ENCODE measurements around the gene NTHL1. TPM values are rescaled to one million over a fixed set of nuclear protein-coding genes. Genes with fewer than 3 reads are reported as not detected.

NTHL1 gene
- total RNA-seq (2021) (90.5 to 93.4 TPM (median 93.3 TPM) in 3 replicates), Bru-seq, nascent RNA (percentile 47 among the genes with signal in this experiment)
- long read RNA-seq, experiment 1, transcript NTHL1-201 (6 exons, 1,067 nt): major isoform, 115 of 141 reads
- long read RNA-seq, experiment 1, partial matches to known transcripts: 9 of 141 reads
- long read RNA-seq, experiment 1, other reads (novel, unspliced or antisense): 15 of 141 reads
- long read RNA-seq, experiment 2, transcript NTHL1-201 (6 exons, 1,067 nt): major isoform, 62 of 104 reads
- long read RNA-seq, experiment 2, transcript NTHL1-206 (4 exons, 691 nt): minor isoform, 5 of 104 reads
- long read RNA-seq, experiment 2, partial matches to known transcripts: 10 of 104 reads
- long read RNA-seq, experiment 2, other reads (novel, unspliced or antisense): 19 of 104 reads
- long read RNA-seq, experiment 3, transcript NTHL1-201 (6 exons, 1,067 nt): major isoform, 486 of 559 reads
- long read RNA-seq, experiment 3, partial matches to known transcripts: 4 of 559 reads
- long read RNA-seq, experiment 3, other reads (novel, unspliced or antisense): 67 of 559 reads

DNA sequence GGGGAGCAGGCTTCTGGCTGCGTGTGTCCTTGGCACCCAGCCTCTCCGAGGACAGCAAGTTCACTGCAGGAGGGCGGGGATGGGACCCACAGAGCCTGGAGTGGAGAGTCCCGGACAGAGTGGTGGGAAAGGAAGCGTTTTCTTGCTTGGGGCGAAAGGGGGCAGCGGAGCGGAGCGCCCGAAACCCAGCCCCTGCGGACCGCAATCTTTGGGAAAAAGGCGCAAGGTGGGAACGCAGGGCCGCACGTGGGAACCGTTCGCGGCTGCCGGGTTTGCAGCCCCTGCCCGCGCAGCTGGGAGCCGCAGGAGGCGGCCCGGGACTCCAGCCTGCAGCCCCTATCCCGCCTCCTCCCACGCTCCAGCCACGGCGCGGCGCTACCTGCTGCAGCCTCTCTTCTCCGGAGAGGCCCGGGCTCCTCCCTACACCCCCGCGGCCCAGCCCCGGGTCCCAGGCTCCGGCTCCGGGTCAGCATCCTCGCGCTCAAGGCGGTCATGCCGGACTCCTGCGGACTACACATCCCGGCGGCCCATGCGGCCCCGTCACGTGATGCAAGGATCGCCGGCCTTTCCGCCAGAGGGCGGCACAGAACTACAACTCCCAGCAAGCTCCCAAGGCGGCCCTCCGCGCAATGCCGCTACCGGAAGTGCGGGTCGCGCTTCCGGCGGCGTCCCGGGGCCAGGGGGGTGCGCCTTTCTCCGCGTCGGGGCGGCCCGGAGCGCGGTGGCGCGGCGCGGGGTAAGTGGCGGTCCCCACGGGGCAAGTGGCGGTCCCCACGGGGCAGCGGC is at the start of gene NTHL1, which contains the start of gene TSC2:
TSS of gene NTHL1 (minus strand) at position 505 of the 786 bp plus-strand sequence. CDS start at position 494, 11 bp downstream.
TSS of gene TSC2 (plus strand) at position 656 of the 786 bp plus-strand sequence. CDS start 631 bp downstream, outside the sequence.
- POLR2A ChIA-PET: interaction anchor here (0.8 to 1.4 kb wide), 6 partner anchors 43 to 163 kb away, joined by 3 to 5 read pairs (median 4); partner anchors contain the start of genes BRICD5, TBL3 and TRAF7
- no peak for TF ChIP-seq ZNF396 (CRISPR knock-in tag; IDR thresholded peaks at IDR 0.05; ENCODE audit: borderline replicate concordance)
- no peak for TF ChIP-seq CREM (CRISPR knock-in tag; IDR thresholded peaks at IDR 0.05)
- no peak for TF ChIP-seq JUN (CRISPR knock-in tag; IDR thresholded peaks at IDR 0.05)
- TF ChIP-seq GRHL2 (CRISPR knock-in tag; IDR thresholded peaks at IDR 0.05; ENCODE audit: insufficient replicate concordance, severe bottlenecking): no peak
- no peak for TF ChIP-seq TCF7 (CRISPR knock-in tag; IDR thresholded peaks at IDR 0.05; ENCODE audit: low read depth)
- TF ChIP-seq KAT7 (CRISPR knock-in tag; IDR thresholded peaks at IDR 0.05; ENCODE audit: borderline replicate concordance): no peak
- TF ChIP-seq, protein P1, sequence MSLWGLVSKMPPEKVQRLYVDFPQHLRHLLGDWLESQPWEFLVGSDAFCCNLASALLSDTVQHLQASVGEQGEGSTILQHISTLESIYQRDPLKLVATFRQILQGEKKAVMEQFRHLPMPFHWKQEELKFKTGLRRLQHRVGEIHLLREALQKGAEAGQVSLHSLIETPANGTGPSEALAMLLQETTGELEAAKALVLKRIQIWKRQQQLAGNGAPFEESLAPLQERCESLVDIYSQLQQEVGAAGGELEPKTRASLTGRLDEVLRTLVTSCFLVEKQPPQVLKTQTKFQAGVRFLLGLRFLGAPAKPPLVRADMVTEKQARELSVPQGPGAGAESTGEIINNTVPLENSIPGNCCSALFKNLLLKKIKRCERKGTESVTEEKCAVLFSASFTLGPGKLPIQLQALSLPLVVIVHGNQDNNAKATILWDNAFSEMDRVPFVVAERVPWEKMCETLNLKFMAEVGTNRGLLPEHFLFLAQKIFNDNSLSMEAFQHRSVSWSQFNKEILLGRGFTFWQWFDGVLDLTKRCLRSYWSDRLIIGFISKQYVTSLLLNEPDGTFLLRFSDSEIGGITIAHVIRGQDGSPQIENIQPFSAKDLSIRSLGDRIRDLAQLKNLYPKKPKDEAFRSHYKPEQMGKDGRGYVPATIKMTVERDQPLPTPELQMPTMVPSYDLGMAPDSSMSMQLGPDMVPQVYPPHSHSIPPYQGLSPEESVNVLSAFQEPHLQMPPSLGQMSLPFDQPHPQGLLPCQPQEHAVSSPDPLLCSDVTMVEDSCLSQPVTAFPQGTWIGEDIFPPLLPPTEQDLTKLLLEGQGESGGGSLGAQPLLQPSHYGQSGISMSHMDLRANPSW (CRISPR knock-in tag; conservative IDR thresholded peaks at IDR 0.05; ENCODE audit: low read depth): no peak
- TF ChIP-seq ZNF423 (CRISPR knock-in tag; IDR thresholded peaks at IDR 0.05): no peak
- TF ChIP-seq, protein P2, sequence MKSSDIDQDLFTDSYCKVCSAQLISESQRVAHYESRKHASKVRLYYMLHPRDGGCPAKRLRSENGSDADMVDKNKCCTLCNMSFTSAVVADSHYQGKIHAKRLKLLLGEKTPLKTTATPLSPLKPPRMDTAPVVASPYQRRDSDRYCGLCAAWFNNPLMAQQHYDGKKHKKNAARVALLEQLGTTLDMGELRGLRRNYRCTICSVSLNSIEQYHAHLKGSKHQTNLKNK (CRISPR knock-in tag; IDR thresholded peaks at IDR 0.05): no peak
- peak; percentile 95 for TF ChIP-seq GABPB1 (CRISPR knock-in tag; IDR thresholded peaks at IDR 0.05)
- no peak for TF ChIP-seq SMAD3 (CRISPR knock-in tag; IDR thresholded peaks at IDR 0.05; ENCODE audit: borderline replicate concordance)
- TF ChIP-seq TEAD1 (CRISPR knock-in tag; IDR thresholded peaks at IDR 0.05): no peak; the same call in none of the 2 replicates
- TF ChIP-seq HMGA2 (CRISPR knock-in tag; IDR thresholded peaks at IDR 0.05): no peak
- TF ChIP-seq, protein P3, sequence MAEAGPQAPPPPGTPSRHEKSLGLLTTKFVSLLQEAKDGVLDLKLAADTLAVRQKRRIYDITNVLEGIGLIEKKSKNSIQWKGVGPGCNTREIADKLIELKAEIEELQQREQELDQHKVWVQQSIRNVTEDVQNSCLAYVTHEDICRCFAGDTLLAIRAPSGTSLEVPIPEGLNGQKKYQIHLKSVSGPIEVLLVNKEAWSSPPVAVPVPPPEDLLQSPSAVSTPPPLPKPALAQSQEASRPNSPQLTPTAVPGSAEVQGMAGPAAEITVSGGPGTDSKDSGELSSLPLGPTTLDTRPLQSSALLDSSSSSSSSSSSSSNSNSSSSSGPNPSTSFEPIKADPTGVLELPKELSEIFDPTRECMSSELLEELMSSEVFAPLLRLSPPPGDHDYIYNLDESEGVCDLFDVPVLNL (CRISPR knock-in tag; IDR thresholded peaks at IDR 0.05; ENCODE audit: borderline replicate concordance, low read depth): 0 out of 2 replicates have a peak, but pooled peaks have one; percentile 45
- no peak for TF ChIP-seq OVOL2 (CRISPR knock-in tag; IDR thresholded peaks at IDR 0.05; ENCODE audit: borderline replicate concordance)
- TF ChIP-seq ZBTB21 (CRISPR knock-in tag; IDR thresholded peaks at IDR 0.05; ENCODE audit: borderline replicate concordance): no peak
- TF ChIP-seq SP1 (CRISPR knock-in tag; conservative IDR thresholded peaks at IDR 0.05): peak; percentile 91
- TF ChIP-seq FOXP1 (CRISPR knock-in tag; IDR thresholded peaks at IDR 0.05; ENCODE audit: borderline replicate concordance): no peak
- TF ChIP-seq, protein P4, sequence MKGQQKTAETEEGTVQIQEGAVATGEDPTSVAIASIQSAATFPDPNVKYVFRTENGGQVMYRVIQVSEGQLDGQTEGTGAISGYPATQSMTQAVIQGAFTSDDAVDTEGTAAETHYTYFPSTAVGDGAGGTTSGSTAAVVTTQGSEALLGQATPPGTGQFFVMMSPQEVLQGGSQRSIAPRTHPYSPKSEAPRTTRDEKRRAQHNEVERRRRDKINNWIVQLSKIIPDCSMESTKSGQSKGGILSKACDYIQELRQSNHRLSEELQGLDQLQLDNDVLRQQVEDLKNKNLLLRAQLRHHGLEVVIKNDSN (CRISPR knock-in tag; IDR thresholded peaks at IDR 0.05): peak; percentile 100
- TF ChIP-seq, protein P5, sequence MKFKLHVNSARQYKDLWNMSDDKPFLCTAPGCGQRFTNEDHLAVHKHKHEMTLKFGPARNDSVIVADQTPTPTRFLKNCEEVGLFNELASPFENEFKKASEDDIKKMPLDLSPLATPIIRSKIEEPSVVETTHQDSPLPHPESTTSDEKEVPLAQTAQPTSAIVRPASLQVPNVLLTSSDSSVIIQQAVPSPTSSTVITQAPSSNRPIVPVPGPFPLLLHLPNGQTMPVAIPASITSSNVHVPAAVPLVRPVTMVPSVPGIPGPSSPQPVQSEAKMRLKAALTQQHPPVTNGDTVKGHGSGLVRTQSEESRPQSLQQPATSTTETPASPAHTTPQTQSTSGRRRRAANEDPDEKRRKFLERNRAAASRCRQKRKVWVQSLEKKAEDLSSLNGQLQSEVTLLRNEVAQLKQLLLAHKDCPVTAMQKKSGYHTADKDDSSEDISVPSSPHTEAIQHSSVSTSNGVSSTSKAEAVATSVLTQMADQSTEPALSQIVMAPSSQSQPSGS (CRISPR knock-in tag; IDR thresholded peaks at IDR 0.05; ENCODE audit: borderline replicate concordance, low read depth): no peak
- TF ChIP-seq, protein P6, sequence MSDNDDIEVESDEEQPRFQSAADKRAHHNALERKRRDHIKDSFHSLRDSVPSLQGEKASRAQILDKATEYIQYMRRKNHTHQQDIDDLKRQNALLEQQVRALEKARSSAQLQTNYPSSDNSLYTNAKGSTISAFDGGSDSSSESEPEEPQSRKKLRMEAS (CRISPR knock-in tag; IDR thresholded peaks at IDR 0.05): peak; percentile 76
- TF ChIP-seq, protein P7, sequence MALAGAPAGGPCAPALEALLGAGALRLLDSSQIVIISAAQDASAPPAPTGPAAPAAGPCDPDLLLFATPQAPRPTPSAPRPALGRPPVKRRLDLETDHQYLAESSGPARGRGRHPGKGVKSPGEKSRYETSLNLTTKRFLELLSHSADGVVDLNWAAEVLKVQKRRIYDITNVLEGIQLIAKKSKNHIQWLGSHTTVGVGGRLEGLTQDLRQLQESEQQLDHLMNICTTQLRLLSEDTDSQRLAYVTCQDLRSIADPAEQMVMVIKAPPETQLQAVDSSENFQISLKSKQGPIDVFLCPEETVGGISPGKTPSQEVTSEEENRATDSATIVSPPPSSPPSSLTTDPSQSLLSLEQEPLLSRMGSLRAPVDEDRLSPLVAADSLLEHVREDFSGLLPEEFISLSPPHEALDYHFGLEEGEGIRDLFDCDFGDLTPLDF (CRISPR knock-in tag; IDR thresholded peaks at IDR 0.05): no peak
- TF ChIP-seq, protein P8, sequence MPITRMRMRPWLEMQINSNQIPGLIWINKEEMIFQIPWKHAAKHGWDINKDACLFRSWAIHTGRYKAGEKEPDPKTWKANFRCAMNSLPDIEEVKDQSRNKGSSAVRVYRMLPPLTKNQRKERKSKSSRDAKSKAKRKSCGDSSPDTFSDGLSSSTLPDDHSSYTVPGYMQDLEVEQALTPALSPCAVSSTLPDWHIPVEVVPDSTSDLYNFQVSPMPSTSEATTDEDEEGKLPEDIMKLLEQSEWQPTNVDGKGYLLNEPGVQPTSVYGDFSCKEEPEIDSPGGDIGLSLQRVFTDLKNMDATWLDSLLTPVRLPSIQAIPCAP (CRISPR knock-in tag; IDR thresholded peaks at IDR 0.05): no peak

More for the DNA sequence above, at the start of gene NTHL1, which contains the start of gene TSC2:
- Mint-ChIP-seq H3K27me3 (ENCODE audit: low read depth) (no peaks in the 10 kb centered on the region), H3K36me3 (peaks cover 3% of the 10 kb centered on the region; the same call in 1 of the 2 replicates), H3K9me3 (no peaks in the 10 kb centered on the region), H3K4me3 (peak within 1 kb of the TSS; percentile 91), H3K4me1 (peaks cover 10% of the 10 kb centered on the region), H3K27ac (peak within 1 kb of the TSS; percentile 54)
- CTCF ChIA-PET: interaction anchor here (0.6 to 3.6 kb wide), 19 partner anchors 9 to 265 kb away, joined by 3 to 27 read pairs (median 3); partner anchors contain the start of genes NPW, NUBP2, PKD1 and RPS2
- DNase-seq (ENCODE audit: low spot score) (peak; percentile 99), ATAC-seq (peak; percentile 95)
